Spleen (tissue), 11 donors: ENCODE measurements around the gene FRMD4A. TPM values are rescaled to one million over a fixed set of nuclear protein-coding genes. Genes with fewer than 3 reads are reported as not detected.
A peak's percentile ranks its signal among the peaks of the same experiment; 100 is the strongest.

Experiments
- DNase-seq: peaks from one replicate; pipeline ENCODE4 v3.0.0-alpha.2; 2020
- H3K27ac ChIP-seq, 8 donors: fragments of 200-600 bp; sonication (generic) in 7 of 8; 1 replicate in 4 of 8; 2 replicates in 4 of 8; pipeline versions ENCODE4 v1.5.0 to v1.8.0; 2016 to 2021; ENCODE audit warnings: inconsistent platforms in 4 of 8, mild to moderate bottlenecking in 4 of 8, moderate library complexity in 1 of 8
- H3K27me3 ChIP-seq, 7 donors: fragments of 200-600 bp; sonication (generic) in 6 of 7; replicated peaks in 1 of 7; 1 replicate in 4 of 7; 2 replicates in 3 of 7; pipeline versions ENCODE4 v1.5.0 to v1.8.0; 2016 to 2021; ENCODE audit warnings: inconsistent platforms in 3 of 7, mild to moderate bottlenecking in 1 of 7
- H3K36me3 ChIP-seq, 6 donors: fragments of 200-600 bp; sonication (generic) in 5 of 6; 1 replicate in 4 of 6; 2 replicates in 2 of 6; pipeline versions ENCODE4 v1.5.0 to v1.8.0; 2016 to 2021; ENCODE audit warnings: inconsistent platforms in 2 of 6
- H3K4me1 ChIP-seq, 6 donors: fragments of 200-600 bp; sonication (generic) in 5 of 6; 1 replicate in 3 of 6; 2 replicates in 3 of 6; pipeline versions ENCODE4 v1.5.0 to v1.8.0; 2016 to 2021; ENCODE audit warnings: inconsistent platforms in 3 of 6
- H3K4me3 ChIP-seq, 8 donors: fragments of 200-600 bp; sonication (generic) in 7 of 8; 1 replicate in 4 of 8; 2 replicates in 4 of 8; pipeline versions ENCODE4 v1.5.0 to v1.8.0; 2016 to 2021; ENCODE audit warnings: inconsistent platforms in 4 of 8, mild to moderate bottlenecking in 4 of 8, moderate library complexity in 2 of 8
- H3K9me3 ChIP-seq, 8 donors: fragments of 200-600 bp; sonication (generic) in 7 of 8; 1 replicate in 4 of 8; 2 replicates in 4 of 8; pipeline versions ENCODE4 v1.5.0 to v1.8.0; 2016 to 2021; ENCODE audit warnings: inconsistent platforms in 4 of 8
- CTCF ChIP-seq, 11 experiments: fragments of 200-600 bp in 7 of 11; fragments of 450-650 bp in 4 of 11; sonication (generic) in 4 of 11; IDR thresholded peaks in 8 of 11; conservative IDR thresholded peaks in 3 of 11; 1 replicate in 7 of 11; 2 replicates in 4 of 11; pipeline versions ENCODE4 v1.4.0 to v1.8.0; 2016 to 2021; ENCODE audit warnings: antibody characterized with exemption in 11 of 11, inconsistent platforms in 4 of 11, mild to moderate bottlenecking in 1 of 11
- POLR2A ChIP-seq, 3 donors: fragments of 450-650 bp; IDR thresholded peaks; one replicate each; pipeline ENCODE4 v1.5.1; 2017; ENCODE audit warnings: antibody characterized with exemption in 3 of 3, mild to moderate bottlenecking in 1 of 3
- POLR2AphosphoS5 ChIP-seq, 3 donors: sonication (generic); formaldehyde crosslinking; IDR thresholded peaks; one replicate each; pipeline ENCODE4 v1.5.1; 2017; ENCODE audit warnings: antibody characterized with exemption in 3 of 3
- WGBS, 5 donors: extraction: QIAGEN DNeasy Blood & Tissue Kit in 3 of 5; methylation state at CpG; one replicate each; pipeline versions ENCODE4 v1.1.5 to v1.1.7; 2013 to 2018; 5-methylcytosine and 5-hydroxymethylcytosine counted together
- intact Hi-C: fragments of 100-400 bp; cut with DNase I; formaldehyde crosslinking; loops from one replicate; pipeline ENCODE4 v1.15.0; 2023; ENCODE audit warnings: low total_unique reads
- polyA plus RNA-seq, 3 donors: library from polyadenylated mRNA; stranded (reverse); fragments of 200-250 nt; gene quantifications; one replicate each; pipeline ENCODE4 v1.2.1, GENCODE V29; 2013
- total RNA-seq, 7 donors: library from RNA; depleted of rRNA in 3 of 7; stranded (reverse); fragments of >200 nt in 3 of 7; fragmentation: NEBNext Ultra II Directional in 4 of 7; extraction: Animal tissue kit (Norgen Biotek cat#: 25700) in 4 of 7; gene quantifications; one replicate each; pipeline versions ENCODE4 v1.1.0 to v1.2.1, GENCODE V29; 2016 to 2021
- donor health status: healthy with polysubstance abuse.
- donor health status: DM: no; HTN: no; CAD: no; lungs with moderate emphysema.
- donor health status: DM: no; HTN: no; CAD: no.
- donor health status: Bipolar disorder and iron deficiency.
- donor health status: healthy.
- donor health status: DM: no; HTN: no; CAD: no.
- donor health status: DM: yes; HTN: yes; CAD: no.

FRMD4A gene
- total and polyA plus RNA-seq, 10 donors = 9.2 to 141 (median 80.5) TPM

GRCh38 chr10:14036233-14036632 lies 294.5 kb downstream of the FRMD4A start:
- TF ChIP-seq POLR2AphosphoS5 (IDR thresholded peaks at IDR 0.05) (no peak), POLR2A (IDR thresholded peaks at IDR 0.05) (no peak), CTCF (IDR thresholded peaks at IDR 0.05 in 8 of 11, conservative IDR thresholded peaks at IDR 0.05 in 3 of 11) (no peak)
- WGBS, 5 donors = 68 to 81% (median 74%) methylated on average over 7 of the region's 7 CpGs
- DNase-seq = no peak
- no peak overlapping the region for H3K27ac ChIP-seq
- H3K9me3 ChIP-seq = no peaks in the 10 kb centered on the region
- no peaks in the 10 kb centered on the region for H3K36me3 ChIP-seq
- peaks cover 0 to 11% (median 6%) of the 10 kb centered on the region in 6 donors for H3K4me1 ChIP-seq
- intact Hi-C loops = no loop called here
- H3K27me3 ChIP-seq = peaks cover 0 to 5% (median 0%) of the 10 kb centered on the region in 7 donors
- no peak overlapping the region for H3K4me3 ChIP-seq

DNA sequence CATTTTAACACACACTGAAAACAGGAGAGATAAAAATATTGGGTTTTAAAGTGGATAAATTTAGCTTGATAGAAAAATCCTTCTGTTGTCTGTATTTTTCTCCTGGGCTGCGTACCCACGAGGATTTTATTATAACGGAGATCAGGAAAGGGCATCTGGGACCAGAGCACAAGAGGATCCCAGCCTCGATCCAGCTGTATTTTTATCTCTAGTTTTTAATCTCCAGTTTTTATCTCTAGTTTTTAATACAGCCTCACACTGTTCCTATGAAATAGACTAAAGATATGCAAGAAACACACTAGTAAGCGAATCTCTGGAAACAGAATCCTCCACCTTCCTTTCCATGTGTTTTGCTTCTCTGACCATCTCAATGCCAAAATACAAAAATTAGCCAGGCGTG lies 295.2 kb downstream of the FRMD4A start:
- no peak for DNase-seq
- intact Hi-C loops = no loop called here
- WGBS, 5 donors = 67 to 96% (median 84%) methylated on average over 6 of the region's 6 CpGs
- H3K4me3 ChIP-seq = no peak overlapping the region
- peaks cover 0 to 9% (median under 1%) of the 10 kb centered on the region in 6 donors for H3K4me1 ChIP-seq
- no peaks in the 10 kb centered on the region for H3K9me3 ChIP-seq
- H3K27me3 ChIP-seq = peaks cover 0 to 5% (median 0%) of the 10 kb centered on the region in 7 donors
- TF ChIP-seq CTCF (IDR thresholded peaks at IDR 0.05 in 8 of 11, conservative IDR thresholded peaks at IDR 0.05 in 3 of 11) (no peak), POLR2A (IDR thresholded peaks at IDR 0.05) (no peak), POLR2AphosphoS5 (IDR thresholded peaks at IDR 0.05) (no peak)
- no peak overlapping the region for H3K27ac ChIP-seq
- H3K36me3 ChIP-seq = no peaks in the 10 kb centered on the region

GRCh38 chr10:14032406-14032998 lies 298.2 kb downstream of the FRMD4A start:
- Histone ChIP-seq H3K9me3 (no peaks in the 10 kb centered on the region), H3K27ac (no peak overlapping the region), H3K4me1 (peaks cover 0 to 7% (median 0%) of the 10 kb centered on the region in 6 donors), H3K36me3 (no peaks in the 10 kb centered on the region), H3K27me3 (peaks cover 0 to 11% (median 0%) of the 10 kb centered on the region in 7 donors), H3K4me3 (peak overlapping the region in 1 of 8 donors; percentile 13)
- TF ChIP-seq POLR2A (IDR thresholded peaks at IDR 0.05) (no peak), CTCF (IDR thresholded peaks at IDR 0.05 in 8 of 11, conservative IDR thresholded peaks at IDR 0.05 in 3 of 11) (peak in 10 of 11 experiments; percentile 16 to 65 (median 40))
- intact Hi-C loops = no loop called here
- peak; percentile 77 for DNase-seq
- WGBS, 5 donors = 29 to 62% (median 34%) methylated on average over 16 to 17 of the region's 17 CpGs

- Histone ChIP-seq H3K9me3 (no peaks in the 10 kb centered on the region), H3K27me3 (peaks cover 0 to 40% (median 0%) of the 10 kb centered on the region in 7 donors), H3K36me3 (no peaks in the 10 kb centered on the region), H3K27ac (no peak overlapping the region), H3K4me1 (peaks cover 0 to 31% (median 1%) of the 10 kb centered on the region in 6 donors), H3K4me3 (no peak overlapping the region)
- intact Hi-C loops = no loop called here
- WGBS, 5 donors = 82 to 92% (median 91%) methylated on average over 4 of the region's 4 CpGs
- no peak for TF ChIP-seq POLR2AphosphoS5 (IDR thresholded peaks at IDR 0.05)
- no peak for TF ChIP-seq CTCF (IDR thresholded peaks at IDR 0.05 in 8 of 11, conservative IDR thresholded peaks at IDR 0.05 in 3 of 11)
- TF ChIP-seq POLR2A (IDR thresholded peaks at IDR 0.05) = no peak
- no peak for DNase-seq
Measured at GRCh38 chr10:14026325-14026724, 304.4 kb downstream of the FRMD4A start.
